Stimulated activated memory B cell treated with anti-CD40 and anti-IgM and Interleukin-4, amounts not matched to agents 10 μg/mL and 1 μg/mL and 100 μg/mL, for 72 hours (primary cell): ENCODE data around the gene ATL3.
"Not testable (repeated sequence)": the region's sequence is repeated elsewhere in the genome, so short reads cannot be mapped to it uniquely, and the experiment has no call there.

Source experiments
- ATAC-seq: fragments of 150-1000 bp; cut with Tn5 transposase; 2 replicates; pipeline ENCODE4 v1.10.0; 2021
- H3K27ac Mint-ChIP-seq: one replicate; pipeline ENCODE4 v1.8.0; 2022; ENCODE audit warnings: mild to moderate bottlenecking, mixed read lengths
- H3K27me3 Mint-ChIP-seq: one replicate; pipeline ENCODE4 v1.8.0; 2022; ENCODE audit warnings: mixed read lengths
- H3K36me3 Mint-ChIP-seq: one replicate; pipeline ENCODE4 v1.8.0; 2022; ENCODE audit warnings: mixed read lengths
- H3K4me1 Mint-ChIP-seq: one replicate; pipeline ENCODE4 v1.8.0; 2022; ENCODE audit warnings: mixed read lengths
- H3K4me3 Mint-ChIP-seq: one replicate; pipeline ENCODE4 v1.8.0; 2022; ENCODE audit warnings: mild to moderate bottlenecking, moderate library complexity, mixed read lengths
- H3K9me3 Mint-ChIP-seq: one replicate; pipeline ENCODE4 v1.8.0; 2022; ENCODE audit warnings: mixed read lengths

Gene ATL3

DNA sequence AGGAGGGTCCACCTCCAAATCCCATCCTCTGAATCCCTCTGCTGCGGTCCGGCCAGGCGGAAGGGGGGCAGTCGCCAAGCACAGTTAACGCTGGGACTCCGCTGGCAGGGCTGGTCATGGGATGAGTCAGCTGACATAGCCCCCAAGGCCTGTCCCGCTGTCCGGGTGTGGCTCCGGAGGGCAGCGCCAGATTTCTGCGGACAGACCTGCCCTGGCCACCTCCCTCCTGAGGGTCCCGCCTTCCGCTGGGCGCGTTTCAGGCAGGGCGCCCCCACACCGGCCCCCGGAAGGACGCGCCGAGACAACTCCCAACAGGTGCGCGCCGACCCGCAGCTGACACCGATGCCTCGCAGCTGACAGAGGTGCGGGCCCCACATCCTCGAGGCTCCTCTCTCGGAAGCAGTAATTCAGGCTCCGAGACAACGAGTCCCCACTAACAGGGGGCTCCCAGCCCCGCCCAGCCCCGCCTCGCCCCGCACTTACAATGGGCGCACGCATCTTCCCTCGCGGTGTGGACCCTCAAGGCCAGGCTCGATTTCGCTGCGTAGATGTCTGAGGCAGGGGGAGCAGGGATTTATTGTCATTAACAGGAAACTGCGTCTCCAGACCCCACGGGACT is 57.5 kb downstream of the ATL3 start:
- Mint-ChIP-seq H3K36me3 (no peaks in the 10 kb centered on the region), H3K9me3 (no peaks in the 10 kb centered on the region), H3K4me3 (peak overlapping the region; percentile 87), H3K27me3 (no peaks in the 10 kb centered on the region), H3K4me1 (peaks cover 36% of the 10 kb centered on the region), H3K27ac (peak overlapping the region; percentile 65)
- peak; percentile 47 for ATAC-seq

DNA sequence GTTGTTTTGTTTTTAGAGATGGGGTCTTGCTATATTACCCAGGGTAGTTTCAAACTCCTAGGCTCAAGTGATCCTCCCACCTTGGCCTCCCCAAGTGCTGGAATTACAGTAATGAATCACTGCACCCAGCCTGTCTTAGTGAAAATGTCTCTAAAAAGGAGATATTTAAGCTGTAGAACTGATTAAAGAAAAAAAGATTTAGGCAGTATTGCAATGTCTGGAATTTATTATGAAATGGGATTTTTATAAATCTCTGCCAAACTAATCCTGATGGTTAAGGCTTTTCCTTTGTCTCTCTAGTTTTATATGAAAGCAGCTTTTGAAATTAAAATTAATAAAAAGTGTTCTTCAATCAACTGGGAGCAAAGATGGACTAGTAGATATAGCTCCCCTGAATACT is 59.0 kb downstream of the ATL3 start:
- Mint-ChIP-seq H3K4me1 (peaks cover 41% of the 10 kb centered on the region), H3K9me3 (no peaks in the 10 kb centered on the region), H3K4me3 (no peak overlapping the region), H3K36me3 (no peaks in the 10 kb centered on the region), H3K27ac (no peak overlapping the region), H3K27me3 (no peaks in the 10 kb centered on the region)
- ATAC-seq, result no peak

- no peak overlapping the region for H3K4me3 Mint-ChIP-seq
- no peak for ATAC-seq
- H3K4me1 Mint-ChIP-seq, result peaks cover 41% of the 10 kb centered on the region
- no peaks in the 10 kb centered on the region for H3K36me3 Mint-ChIP-seq
- H3K27me3 Mint-ChIP-seq, result peaks cover 5% of the 10 kb centered on the region
- no peak overlapping the region for H3K27ac Mint-ChIP-seq
- no peaks in the 10 kb centered on the region for H3K9me3 Mint-ChIP-seq
Measured at GRCh38 chr11:63611395-63611747, 59.8 kb downstream of the ATL3 start.

- Mint-ChIP-seq H3K9me3 (no peaks in the 10 kb centered on the region), H3K36me3 (no peaks in the 10 kb centered on the region), H3K4me1 (peaks cover 41% of the 10 kb centered on the region), H3K4me3 (no peak overlapping the region), H3K27ac (no peak overlapping the region), H3K27me3 (peaks cover 9% of the 10 kb centered on the region)
- ATAC-seq, result no peak
Measured at GRCh38 chr11:63610604-63611394, 60.4 kb downstream of the ATL3 start.

- Mint-ChIP-seq H3K27me3 (peaks cover 9% of the 10 kb centered on the region), H3K4me3 (no peak overlapping the region), H3K9me3 (no peaks in the 10 kb centered on the region), H3K4me1 (peaks cover 41% of the 10 kb centered on the region), H3K36me3 (no peaks in the 10 kb centered on the region), H3K27ac (peak overlapping the region; percentile 22)
- no peak for ATAC-seq
Measured at GRCh38 chr11:63609971-63610580, 61.1 kb downstream of the ATL3 start.

- no peak overlapping the region for H3K4me3 Mint-ChIP-seq
- peak overlapping the region; percentile 22 for H3K27ac Mint-ChIP-seq
- H3K36me3 Mint-ChIP-seq, result no peaks in the 10 kb centered on the region
- peaks cover 39% of the 10 kb centered on the region for H3K4me1 Mint-ChIP-seq
- no peaks in the 10 kb centered on the region for H3K9me3 Mint-ChIP-seq
- H3K27me3 Mint-ChIP-seq, result peaks cover 9% of the 10 kb centered on the region
- peak; percentile 41 for ATAC-seq
Measured at GRCh38 chr11:63609536-63609935, 61.6 kb downstream of the ATL3 start.

GRCh38 chr11:63608353-63609345 is 62.5 kb downstream of the ATL3 start:
- peak overlapping the region; percentile 22 for H3K27ac Mint-ChIP-seq

GRCh38 chr11:63603180-63603518 is 68.0 kb downstream of the ATL3 start:
- no peaks in the 10 kb centered on the region for H3K36me3 Mint-ChIP-seq
- peaks cover 5% of the 10 kb centered on the region for H3K4me1 Mint-ChIP-seq
- no peak overlapping the region for H3K27ac Mint-ChIP-seq
- peaks cover 9% of the 10 kb centered on the region for H3K27me3 Mint-ChIP-seq
- no peaks in the 10 kb centered on the region for H3K9me3 Mint-ChIP-seq
- H3K4me3 Mint-ChIP-seq, result no peak overlapping the region
- no peak for ATAC-seq

More at GRCh38 chr11:63608353-63609345, 62.5 kb downstream of the ATL3 start:
- peak; percentile 61 for ATAC-seq
- Mint-ChIP-seq H3K36me3 (no peaks in the 10 kb centered on the region), H3K9me3 (no peaks in the 10 kb centered on the region), H3K4me3 (no peak overlapping the region), H3K27me3 (peaks cover 9% of the 10 kb centered on the region), H3K4me1 (peaks cover 30% of the 10 kb centered on the region)

DNA sequence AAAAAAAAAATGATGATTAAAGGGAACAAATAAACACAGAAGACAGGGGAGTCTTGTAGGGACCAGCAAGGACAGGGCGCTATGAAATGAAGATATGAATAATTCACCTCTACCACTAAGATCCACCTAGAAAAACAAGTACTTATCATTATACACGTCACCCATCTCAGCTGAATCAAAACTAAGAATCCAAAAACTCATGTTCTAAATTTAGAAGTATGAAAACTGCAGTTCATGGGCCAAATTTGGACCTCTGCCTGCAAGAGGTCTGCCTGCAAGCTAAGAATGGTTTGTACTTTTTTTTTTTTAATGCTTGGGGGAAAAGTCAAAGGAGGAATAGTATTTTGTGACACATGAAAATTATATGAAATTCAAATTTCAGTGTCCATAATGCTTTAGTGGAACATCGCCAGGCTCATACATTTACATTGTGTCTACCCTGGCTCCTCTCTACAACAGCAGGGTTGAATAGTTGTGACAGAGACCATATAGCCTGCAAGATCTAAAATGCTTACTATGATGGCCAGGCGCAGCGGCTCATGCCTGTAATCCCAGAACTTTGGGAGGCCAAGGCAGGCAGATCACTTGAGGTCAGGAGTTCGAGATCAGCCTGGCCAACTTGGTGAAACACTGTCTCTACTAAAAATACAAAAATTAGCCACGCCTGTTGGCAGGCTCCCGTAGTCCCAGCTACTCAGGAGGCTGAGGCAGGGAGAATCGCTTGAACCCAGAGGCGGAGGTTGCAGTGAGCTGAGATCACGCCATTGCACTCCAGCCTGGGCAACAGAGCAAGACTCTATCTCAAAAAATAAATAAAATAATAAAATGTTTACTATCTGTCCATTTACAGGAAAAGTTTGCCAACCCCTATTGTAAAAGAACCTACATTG is 68.6 kb downstream of the ATL3 start:
- H3K4me3 Mint-ChIP-seq, H3K27ac Mint-ChIP-seq, ATAC-seq, H3K9me3 Mint-ChIP-seq, H3K27me3 Mint-ChIP-seq, H3K4me1 Mint-ChIP-seq, H3K36me3 Mint-ChIP-seq: not testable (repeated sequence)

GRCh38 chr11:63599211-63600122 is 71.7 kb downstream of the ATL3 start:
- Mint-ChIP-seq H3K4me3 (no peak overlapping the region), H3K36me3 (no peaks in the 10 kb centered on the region), H3K9me3 (no peaks in the 10 kb centered on the region), H3K27ac (no peak overlapping the region), H3K4me1 (peaks cover 2% of the 10 kb centered on the region), H3K27me3 (no peaks in the 10 kb centered on the region)
- no peak for ATAC-seq

DNA sequence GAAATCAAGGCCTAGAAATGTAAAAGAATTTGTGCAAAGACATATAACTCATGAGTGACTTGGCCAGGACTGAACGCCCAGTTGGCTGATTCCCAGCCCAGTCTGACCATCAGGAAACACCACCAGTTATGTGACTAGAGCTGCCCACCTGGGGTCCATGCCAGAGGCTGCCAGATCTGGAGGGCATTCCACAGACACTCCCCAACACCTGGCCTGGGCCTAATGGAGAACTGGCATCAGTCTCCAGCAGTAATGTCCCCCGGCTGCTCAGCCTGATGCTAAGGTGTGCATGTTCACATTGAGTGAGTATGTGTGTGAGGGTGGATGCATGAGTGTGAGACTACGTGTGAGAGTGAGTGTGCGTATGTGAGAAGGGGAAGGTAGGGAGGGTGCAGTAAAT is 72.6 kb downstream of the ATL3 start:
- no peak overlapping the region for H3K27ac Mint-ChIP-seq
- peak; percentile 43 for ATAC-seq
- H3K4me3 Mint-ChIP-seq, result no peak overlapping the region

DNA sequence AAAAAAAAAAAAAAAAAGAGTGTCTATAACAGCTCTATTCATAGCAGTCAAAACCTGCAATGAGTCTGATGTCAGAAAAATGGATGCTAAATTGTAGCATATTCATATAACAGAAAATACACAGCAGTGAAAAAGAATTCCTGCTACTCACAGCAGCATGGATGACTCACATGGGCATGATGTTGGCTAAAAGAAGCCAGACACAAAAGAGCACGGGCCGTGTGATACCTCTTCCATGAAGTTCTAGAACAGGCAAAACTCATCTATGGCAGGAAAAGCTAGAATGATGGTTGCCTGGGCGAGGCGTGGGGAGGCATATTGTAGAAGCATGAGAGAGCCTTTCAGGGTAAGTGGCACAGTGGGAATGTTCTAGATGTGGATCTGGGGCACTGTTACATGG is 75.9 kb downstream of the ATL3 start:
- no peak for ATAC-seq
- H3K27me3 Mint-ChIP-seq, result no peaks in the 10 kb centered on the region
- no peaks in the 10 kb centered on the region for H3K9me3 Mint-ChIP-seq
- no peak overlapping the region for H3K4me3 Mint-ChIP-seq
- H3K36me3 Mint-ChIP-seq, result peaks cover 13% of the 10 kb centered on the region
- peaks cover 12% of the 10 kb centered on the region for H3K4me1 Mint-ChIP-seq
- H3K27ac Mint-ChIP-seq, result no peak overlapping the region

More for the DNA sequence above, 72.6 kb downstream of the ATL3 start:
- no peaks in the 10 kb centered on the region for H3K27me3 Mint-ChIP-seq
- H3K4me1 Mint-ChIP-seq, result peaks cover 8% of the 10 kb centered on the region
- no peaks in the 10 kb centered on the region for H3K9me3 Mint-ChIP-seq
- no peaks in the 10 kb centered on the region for H3K36me3 Mint-ChIP-seq

DNA sequence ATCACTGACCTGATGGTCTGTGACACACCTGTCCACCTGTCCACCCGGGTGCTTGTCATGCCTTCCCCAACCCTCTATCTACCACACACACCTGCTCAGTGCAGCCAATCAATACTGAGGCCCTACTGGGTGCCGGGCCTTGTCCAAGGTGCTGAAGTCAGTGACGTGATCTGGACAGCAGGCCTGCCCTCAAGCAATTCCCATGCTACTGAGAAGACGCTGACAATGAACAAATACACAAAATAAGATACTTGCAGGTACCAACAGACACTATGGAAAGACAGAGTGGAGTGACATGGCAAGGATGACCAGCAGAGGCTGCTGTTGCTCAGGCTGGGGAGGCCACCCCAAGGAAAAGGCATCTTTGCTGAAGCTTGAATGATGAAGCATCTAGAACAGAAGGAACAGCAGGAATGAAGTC is 78.2 kb downstream of the ATL3 start:
- Mint-ChIP-seq H3K27me3 (no peaks in the 10 kb centered on the region), H3K4me3 (no peak overlapping the region), H3K36me3 (peaks cover 20% of the 10 kb centered on the region), H3K27ac (no peak overlapping the region), H3K9me3 (no peaks in the 10 kb centered on the region), H3K4me1 (peaks cover 12% of the 10 kb centered on the region)
- ATAC-seq, result no peak
